Measurements from ENCODE around the gene NHS. TPM values are rescaled to one million over a fixed set of nuclear protein-coding genes. Genes with fewer than 3 reads are reported as not detected.
"Not testable (repeated sequence)": the region's sequence is repeated elsewhere in the genome, so short reads cannot be mapped to it uniquely, and the experiment has no call there.

NHS gene
- total RNA-seq, 2 experiments from 2014 or later: 0.54 to 1.2 TPM

- H3K27ac Mint-ChIP-seq: no peak overlapping the region
- peaks cover 6% of the 10 kb centered on the region for H3K4me1 Mint-ChIP-seq
- no peaks in the 10 kb centered on the region for H3K27me3 Mint-ChIP-seq
- ChIA-PET POLR2A (no interaction called here), CTCF (no interaction called here)
- H3K36me3 Mint-ChIP-seq (ENCODE audit: low read depth): no peaks in the 10 kb centered on the region
- no peak overlapping the region for H3K4me3 Mint-ChIP-seq
- no peak for DNase-seq
- H3K9me3 Mint-ChIP-seq: no peaks in the 10 kb centered on the region
Measured at GRCh38 chrX:17553469-17553868, 178.5 kb downstream of the NHS start.

DNA sequence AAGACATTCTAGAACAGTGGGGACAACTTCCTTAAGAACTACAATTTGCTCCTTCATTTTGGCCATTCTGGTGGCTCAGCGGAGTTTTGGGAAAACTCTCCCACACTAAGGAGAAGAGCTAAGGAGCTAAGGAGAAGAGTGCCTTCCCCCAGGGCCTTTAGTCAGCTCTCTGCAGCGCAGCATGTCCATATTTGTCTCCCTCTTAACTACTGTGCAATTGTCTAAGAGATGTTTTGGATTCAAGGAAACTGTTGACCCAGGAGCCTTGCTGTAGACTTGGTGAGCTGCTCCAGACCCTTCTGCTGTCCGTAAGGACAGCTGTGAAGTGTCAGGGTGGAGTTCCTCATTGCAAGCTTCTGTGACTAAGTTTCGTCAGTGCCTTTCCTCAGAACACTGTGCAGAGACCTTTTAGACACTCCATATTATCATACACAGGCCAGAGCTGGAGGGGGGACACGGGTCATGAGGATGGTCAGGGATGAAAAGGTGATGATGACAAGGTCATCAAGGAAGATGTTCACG is 179.0 kb downstream of the NHS start:
- ChIA-PET POLR2A (no interaction called here), CTCF (interaction anchor here (1.5 kb wide), 1 partner anchor 20 kb away, joined by 4 read pairs; no protein-coding TSS in a partner anchor)
- Mint-ChIP-seq H3K4me3 (no peak overlapping the region), H3K36me3 (ENCODE audit: low read depth) (no peaks in the 10 kb centered on the region), H3K4me1 (peaks cover 5% of the 10 kb centered on the region), H3K27ac (no peak overlapping the region), H3K9me3 (no peaks in the 10 kb centered on the region), H3K27me3 (no peaks in the 10 kb centered on the region)
- no peak for DNase-seq

DNA sequence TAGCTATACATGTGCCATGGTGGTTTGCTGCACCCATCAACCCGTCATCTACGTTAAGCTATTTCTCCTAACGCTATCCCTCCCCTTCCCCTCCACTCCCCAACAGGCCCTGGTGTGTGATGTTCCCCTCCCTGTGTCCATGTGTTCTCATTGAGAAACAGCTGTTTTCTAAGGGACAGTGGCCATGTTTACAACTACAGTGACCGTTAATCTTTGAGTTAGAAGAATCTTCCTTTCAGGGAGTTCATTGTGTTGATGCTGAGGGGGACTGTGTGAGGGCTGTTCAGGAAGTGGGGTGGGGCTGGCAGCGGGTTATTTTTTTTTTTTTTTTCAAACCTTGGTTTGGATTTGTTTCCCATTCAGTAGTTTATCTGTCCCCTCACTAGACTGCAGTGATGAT is 179.9 kb downstream of the NHS start:
- ChIA-PET CTCF (interaction anchor here (1.5 kb wide), 1 partner anchor 19 kb away, joined by 4 read pairs; no protein-coding TSS in a partner anchor), POLR2A (no interaction called here)
- Mint-ChIP-seq H3K27ac (no peak overlapping the region), H3K9me3 (no peaks in the 10 kb centered on the region), H3K27me3 (no peaks in the 10 kb centered on the region), H3K4me3 (no peak overlapping the region), H3K4me1 (no peaks in the 10 kb centered on the region), H3K36me3 (ENCODE audit: low read depth) (no peaks in the 10 kb centered on the region)
- no peak for DNase-seq

DNA sequence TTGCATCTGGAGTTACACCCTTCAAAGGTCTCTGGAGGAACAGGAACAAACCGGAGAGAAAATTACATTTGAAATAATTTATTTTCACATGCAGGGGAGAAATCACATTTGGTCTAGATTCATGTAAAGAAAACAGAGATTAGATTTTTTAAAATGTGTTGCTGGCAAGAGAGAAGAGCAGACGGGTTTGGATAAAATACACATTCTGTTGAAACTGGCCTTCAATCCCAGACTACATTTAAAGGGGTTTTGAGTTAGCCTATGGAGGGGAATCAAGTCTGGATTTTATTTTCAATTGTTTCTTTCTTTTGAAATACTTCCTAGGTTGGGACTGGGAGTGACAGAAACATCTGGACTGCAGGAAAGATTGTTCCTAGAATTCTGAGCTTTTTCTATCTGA is 180.8 kb downstream of the NHS start:
- DNase-seq: no peak
- H3K4me3 Mint-ChIP-seq: no peak overlapping the region
- no peaks in the 10 kb centered on the region for H3K4me1 Mint-ChIP-seq
- H3K27me3 Mint-ChIP-seq: no peaks in the 10 kb centered on the region
- no peaks in the 10 kb centered on the region for H3K9me3 Mint-ChIP-seq
- H3K36me3 Mint-ChIP-seq (ENCODE audit: low read depth): no peaks in the 10 kb centered on the region
- ChIA-PET CTCF (no interaction called here), POLR2A (no interaction called here)
- no peak overlapping the region for H3K27ac Mint-ChIP-seq

GRCh38 chrX:17559728-17560379 is 184.9 kb downstream of the NHS start:
- H3K4me1 Mint-ChIP-seq: peaks cover 7% of the 10 kb centered on the region
- no peaks in the 10 kb centered on the region for H3K9me3 Mint-ChIP-seq
- POLR2A ChIA-PET: no interaction called here
- no peak for DNase-seq
- no peaks in the 10 kb centered on the region for H3K27me3 Mint-ChIP-seq
- H3K4me3 Mint-ChIP-seq: no peak overlapping the region
- H3K27ac Mint-ChIP-seq: no peak overlapping the region
- H3K36me3 Mint-ChIP-seq (ENCODE audit: low read depth): no peaks in the 10 kb centered on the region
- CTCF ChIA-PET: interaction anchor here (0.8 kb wide), 1 partner anchor 11 kb away, joined by 3 read pairs; no protein-coding TSS in a partner anchor

DNA sequence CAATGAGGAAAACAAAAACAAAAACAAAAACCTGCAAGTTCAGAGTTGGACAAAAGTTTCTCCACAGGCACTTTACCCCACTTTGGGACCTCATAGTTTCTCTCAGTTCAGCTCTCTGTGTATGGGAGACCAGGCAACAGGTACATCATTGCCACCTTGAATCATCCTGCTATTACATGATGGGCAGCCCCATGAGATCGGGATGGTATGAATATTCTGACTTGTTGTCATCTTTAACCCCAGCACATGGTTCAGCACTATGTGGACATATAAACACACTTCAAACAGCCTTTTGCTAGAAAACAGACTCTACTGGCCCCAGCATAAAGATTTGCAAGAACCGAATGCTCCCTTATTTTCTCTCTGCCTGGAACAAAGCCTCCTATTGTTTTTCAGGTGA is 185.4 kb downstream of the NHS start:
- Mint-ChIP-seq H3K9me3 (no peaks in the 10 kb centered on the region), H3K27ac (no peak overlapping the region), H3K4me3 (no peak overlapping the region), H3K27me3 (no peaks in the 10 kb centered on the region), H3K36me3 (ENCODE audit: low read depth) (no peaks in the 10 kb centered on the region), H3K4me1 (peaks cover 7% of the 10 kb centered on the region)
- ChIA-PET POLR2A (no interaction called here), CTCF (no interaction called here)
- DNase-seq: no peak

DNA sequence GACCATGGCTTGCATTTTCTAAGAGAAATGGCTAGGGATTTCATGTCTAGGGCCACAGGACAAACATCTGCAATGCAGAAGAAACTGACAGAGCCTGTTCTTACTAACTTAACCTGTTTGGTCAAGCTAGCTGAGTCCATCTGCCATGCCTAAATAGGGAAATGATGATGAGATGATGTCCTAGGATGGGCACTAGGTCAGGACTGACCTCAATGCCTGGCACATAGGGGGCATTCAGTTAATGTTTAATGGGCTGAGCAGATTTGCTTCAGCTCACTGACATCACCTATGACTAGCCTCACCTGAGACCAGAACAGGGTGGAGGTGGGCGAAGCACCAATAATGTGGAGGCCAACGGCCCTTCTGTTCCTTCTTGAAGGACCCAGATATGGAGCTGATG is 188.1 kb downstream of the NHS start:
- POLR2A ChIA-PET: no interaction called here
- no peak overlapping the region for H3K27ac Mint-ChIP-seq
- H3K36me3 Mint-ChIP-seq (ENCODE audit: low read depth): no peaks in the 10 kb centered on the region
- H3K9me3 Mint-ChIP-seq: no peaks in the 10 kb centered on the region
- DNase-seq: no peak
- no peaks in the 10 kb centered on the region for H3K27me3 Mint-ChIP-seq
- H3K4me3 Mint-ChIP-seq: no peak overlapping the region
- CTCF ChIA-PET: interaction anchor here (1.2 kb wide), 1 partner anchor 13 kb away, joined by 3 read pairs; no protein-coding TSS in a partner anchor
- H3K4me1 Mint-ChIP-seq: peaks cover 7% of the 10 kb centered on the region

DNA sequence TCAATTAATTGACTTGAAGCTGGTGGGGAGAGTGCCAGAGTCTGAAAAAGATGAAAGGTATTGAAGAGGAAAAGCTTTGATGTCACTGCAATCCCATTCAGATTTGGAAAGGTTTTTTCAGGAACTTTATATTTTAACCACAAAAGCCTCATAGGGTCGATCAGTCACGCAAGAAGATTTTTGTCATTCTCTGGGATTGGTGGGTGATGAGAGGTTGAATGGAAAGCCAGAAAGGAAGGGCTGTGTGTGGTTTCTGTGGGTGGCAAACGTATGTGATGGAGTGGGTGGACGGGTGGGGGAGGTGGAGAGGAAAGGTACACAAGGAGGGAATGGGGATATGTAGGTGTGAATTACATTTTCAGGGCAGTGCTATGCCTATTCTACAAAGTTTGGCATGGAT is 188.5 kb downstream of the NHS start:
- H3K4me3 Mint-ChIP-seq: no peak overlapping the region
- H3K4me1 Mint-ChIP-seq: peaks cover 7% of the 10 kb centered on the region
- no peaks in the 10 kb centered on the region for H3K9me3 Mint-ChIP-seq
- ChIA-PET CTCF (interaction anchor here (1.2 kb wide), 1 partner anchor 14 kb away, joined by 3 read pairs; no protein-coding TSS in a partner anchor), POLR2A (no interaction called here)
- H3K36me3 Mint-ChIP-seq (ENCODE audit: low read depth): no peaks in the 10 kb centered on the region
- DNase-seq: no peak
- no peaks in the 10 kb centered on the region for H3K27me3 Mint-ChIP-seq
- H3K27ac Mint-ChIP-seq: no peak overlapping the region

DNA sequence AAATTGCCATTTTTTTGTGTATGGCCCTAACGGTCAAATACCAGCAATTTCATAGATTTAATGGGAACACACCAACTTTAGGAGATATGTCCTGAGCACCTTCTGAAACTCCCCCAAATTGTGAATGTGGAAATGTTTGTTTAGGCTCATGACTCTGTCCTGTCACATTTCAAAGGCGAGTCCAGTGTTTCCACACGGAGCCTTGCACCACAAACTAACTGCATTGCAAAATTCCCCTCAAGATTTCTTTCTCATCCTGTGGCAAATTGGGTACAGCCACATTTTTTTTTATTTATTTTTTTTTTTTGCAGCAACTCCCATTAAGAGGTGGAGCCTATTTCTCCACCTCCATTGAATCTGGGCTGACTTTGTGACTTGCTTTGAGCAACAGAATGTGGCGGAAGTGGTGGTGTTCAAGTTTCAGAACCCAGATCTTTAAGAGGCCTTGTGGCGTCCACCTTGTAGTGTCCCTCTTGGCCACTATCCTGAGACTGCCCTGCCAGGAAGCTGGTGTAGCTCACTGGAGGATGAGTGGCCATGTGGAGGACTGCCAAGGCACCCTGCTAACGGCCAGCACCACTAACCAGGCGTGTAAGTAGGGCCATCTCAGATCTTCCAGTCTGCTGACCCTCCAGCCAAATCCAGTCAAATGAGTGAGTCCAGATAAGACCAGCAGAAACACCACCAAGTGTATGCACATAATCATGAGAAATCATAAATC is 189.8 kb downstream of the NHS start:
- Mint-ChIP-seq H3K4me3 (no peak overlapping the region), H3K36me3 (ENCODE audit: low read depth) (no peaks in the 10 kb centered on the region), H3K27me3 (no peaks in the 10 kb centered on the region), H3K27ac (no peak overlapping the region), H3K9me3 (no peaks in the 10 kb centered on the region), H3K4me1 (peaks cover 7% of the 10 kb centered on the region)
- ChIA-PET POLR2A (no interaction called here), CTCF (no interaction called here)
- DNase-seq: no peak

DNA sequence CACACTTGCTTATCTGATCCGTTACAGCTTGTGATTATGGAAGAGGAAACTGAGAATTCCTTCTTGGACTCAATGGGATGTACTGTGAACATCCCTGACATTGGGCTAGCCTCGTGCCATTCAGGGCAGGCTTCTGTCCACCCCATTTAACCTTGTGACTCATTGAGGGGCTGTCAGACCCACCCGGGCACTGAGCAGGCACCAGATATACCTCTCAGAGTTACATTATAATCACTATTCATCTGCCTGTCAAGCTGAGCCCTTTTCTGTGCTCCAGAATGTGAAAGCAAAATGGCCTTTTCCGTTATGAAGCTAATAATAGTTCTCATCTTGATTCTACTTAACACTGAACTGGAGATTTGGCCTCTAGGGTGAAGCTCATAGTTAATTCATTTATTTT is 191.7 kb downstream of the NHS start:
- CTCF ChIA-PET: interaction anchor here (1.1 kb wide), 1 partner anchor 17 kb away, joined by 3 read pairs; no protein-coding TSS in a partner anchor
- no peak overlapping the region for H3K4me3 Mint-ChIP-seq
- POLR2A ChIA-PET: no interaction called here
- H3K9me3 Mint-ChIP-seq: no peaks in the 10 kb centered on the region
- H3K4me1 Mint-ChIP-seq: peaks cover 7% of the 10 kb centered on the region
- H3K27ac Mint-ChIP-seq: no peak overlapping the region
- H3K36me3 Mint-ChIP-seq (ENCODE audit: low read depth): no peaks in the 10 kb centered on the region
- H3K27me3 Mint-ChIP-seq: no peaks in the 10 kb centered on the region
- DNase-seq: no peak

DNA sequence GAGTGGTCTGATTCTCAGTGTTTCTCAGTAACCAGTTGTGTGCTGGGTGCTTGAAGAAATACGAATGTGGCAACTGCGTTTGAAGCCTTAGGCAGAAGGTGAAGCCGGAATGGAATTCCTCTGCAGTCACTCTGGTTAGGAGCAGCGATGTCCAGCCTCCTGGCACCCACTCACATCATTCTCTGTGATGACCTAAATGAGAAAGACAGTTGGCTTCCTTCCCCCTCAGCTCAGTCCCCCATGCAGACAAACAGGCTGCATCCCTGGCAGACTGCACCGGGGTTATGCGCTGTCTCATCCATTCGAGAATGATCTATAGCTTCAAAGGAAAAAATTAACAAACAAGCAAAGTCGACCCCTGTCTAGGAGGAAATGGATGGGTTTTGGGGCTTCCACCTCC is 192.2 kb downstream of the NHS start:
- no peaks in the 10 kb centered on the region for H3K27me3 Mint-ChIP-seq
- ChIA-PET CTCF (interaction anchor here (1.1 kb wide), 1 partner anchor 17 kb away, joined by 3 read pairs; no protein-coding TSS in a partner anchor), POLR2A (no interaction called here)
- peaks cover 7% of the 10 kb centered on the region for H3K4me1 Mint-ChIP-seq
- no peaks in the 10 kb centered on the region for H3K36me3 Mint-ChIP-seq (ENCODE audit: low read depth)
- no peaks in the 10 kb centered on the region for H3K9me3 Mint-ChIP-seq
- no peak for DNase-seq
- H3K27ac Mint-ChIP-seq: no peak overlapping the region
- H3K4me3 Mint-ChIP-seq: no peak overlapping the region

DNA sequence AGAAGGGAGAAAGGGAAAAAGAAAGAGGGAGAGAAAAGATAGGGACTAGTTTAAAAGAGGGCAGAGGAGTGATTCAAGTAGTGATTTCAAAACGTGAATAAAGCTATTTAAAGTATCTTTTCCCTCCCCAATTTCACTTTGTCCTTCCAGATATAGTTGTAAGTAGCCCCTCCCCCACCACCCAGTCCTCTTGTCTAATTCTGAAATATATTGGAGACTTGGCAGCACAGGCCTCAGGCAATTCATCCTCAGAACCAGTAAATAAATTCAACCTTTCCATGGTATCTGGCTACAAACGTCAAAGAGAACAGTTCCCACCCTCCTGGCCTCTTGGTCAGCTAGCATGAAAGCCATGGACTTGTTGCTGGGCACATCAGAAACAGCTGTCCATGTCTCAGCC is 192.8 kb downstream of the NHS start:
- Mint-ChIP-seq H3K27ac (no peak overlapping the region), H3K27me3 (no peaks in the 10 kb centered on the region), H3K4me1 (peaks cover 7% of the 10 kb centered on the region), H3K36me3 (ENCODE audit: low read depth) (no peaks in the 10 kb centered on the region), H3K4me3 (no peak overlapping the region), H3K9me3 (no peaks in the 10 kb centered on the region)
- CTCF ChIA-PET: no interaction called here
- no peak for DNase-seq
- POLR2A ChIA-PET: no interaction called here

GRCh38 chrX:17568804-17569203 is 193.8 kb downstream of the NHS start:
- CTCF ChIA-PET; H3K4me1 Mint-ChIP-seq; H3K36me3 Mint-ChIP-seq (ENCODE audit: low read depth); POLR2A ChIA-PET; H3K27ac Mint-ChIP-seq; DNase-seq; H3K27me3 Mint-ChIP-seq; H3K4me3 Mint-ChIP-seq; H3K9me3 Mint-ChIP-seq: not testable (repeated sequence)

Measured in activated CD4-positive, alpha-beta T cell treated with anti-CD3 and anti-CD28 coated beads, Interleukin-2, amount 10 ng/mL, durations not matched to agents 7 days and 5 days (primary cell).